LNCAP (cell line): ENCODE data around the gene CA10.

ENCODE experiments used
- CTCF ChIP-seq: fragments of 450-650 bp; IDR thresholded peaks from 2 replicates; pipeline ENCODE4 v1.5.1; 2017; ENCODE audit warnings: mild to moderate bottlenecking

The CA10 gene

GRCh38 chr17:51914577-51914976, 243.9 kb downstream of the CA10 start:
- TF ChIP-seq CTCF = no peak

- TF ChIP-seq CTCF = no peak
Observed at GRCh38 chr17:51913491-51914205, 244.9 kb downstream of the CA10 start.

GRCh38 chr17:51912939-51913338, 245.6 kb downstream of the CA10 start:
- TF ChIP-seq CTCF = no peak

- TF ChIP-seq CTCF = no peak
Observed at GRCh38 chr17:51911237-51911636, 247.3 kb downstream of the CA10 start.

GRCh38 chr17:51909971-51910370, 248.5 kb downstream of the CA10 start:
- no peak for TF ChIP-seq CTCF

GRCh38 chr17:51908841-51909537, 249.5 kb downstream of the CA10 start:
- TF ChIP-seq CTCF = no peak

GRCh38 chr17:51907041-51907440, 251.5 kb downstream of the CA10 start:
- no peak for TF ChIP-seq CTCF
